Ovary (tissue), 3 donors: ENCODE measurements around the gene APOE.

Experiments
- EP300 ChIP-seq: sonication (generic); formaldehyde crosslinking; IDR thresholded peaks from one replicate; pipeline ENCODE4 v1.6.1; 2017; ENCODE audit warnings: antibody characterized with exemption
- POLR2A ChIP-seq: fragments of 450-650 bp; IDR thresholded peaks from one replicate; pipeline ENCODE4 v1.6.1; 2017; ENCODE audit warnings: antibody characterized with exemption, mild to moderate bottlenecking, moderate library complexity
- TF ChIP-seq, protein P1 (sequence below), 3 donors: fragments of 450-650 bp in 2 of 3; fragments of 200-600 bp in 1 of 3; IDR thresholded peaks; one replicate each; pipeline versions ENCODE4 v1.5.1 to v1.8.0; 2016 to 2022; ENCODE audit warnings: antibody characterized with exemption in 3 of 3, mild to moderate bottlenecking in 1 of 3
- donor health status: DM: no; HTN: no; CAD: no.

DNA sequence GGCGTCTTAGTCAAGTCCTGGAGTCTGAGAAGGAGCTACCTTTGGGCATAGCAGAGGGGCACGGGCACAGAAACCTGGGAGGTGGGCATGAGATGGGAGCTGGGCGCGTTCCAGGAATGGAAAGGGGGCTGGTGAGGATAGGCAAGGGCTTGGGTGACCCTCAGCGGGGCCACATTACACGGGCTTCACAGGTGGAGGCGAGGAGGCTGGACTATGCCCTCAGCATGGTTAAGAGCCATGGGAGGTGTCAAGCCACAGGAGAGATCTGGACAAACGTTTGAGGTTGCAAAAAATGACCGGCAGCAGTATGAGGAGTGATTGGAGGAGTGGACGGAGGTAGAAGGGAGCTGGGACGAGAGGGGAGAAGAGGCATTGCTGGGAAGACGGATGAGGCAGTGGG lies 38.0 kb upstream of the APOE start:
- TF ChIP-seq, protein P1, sequence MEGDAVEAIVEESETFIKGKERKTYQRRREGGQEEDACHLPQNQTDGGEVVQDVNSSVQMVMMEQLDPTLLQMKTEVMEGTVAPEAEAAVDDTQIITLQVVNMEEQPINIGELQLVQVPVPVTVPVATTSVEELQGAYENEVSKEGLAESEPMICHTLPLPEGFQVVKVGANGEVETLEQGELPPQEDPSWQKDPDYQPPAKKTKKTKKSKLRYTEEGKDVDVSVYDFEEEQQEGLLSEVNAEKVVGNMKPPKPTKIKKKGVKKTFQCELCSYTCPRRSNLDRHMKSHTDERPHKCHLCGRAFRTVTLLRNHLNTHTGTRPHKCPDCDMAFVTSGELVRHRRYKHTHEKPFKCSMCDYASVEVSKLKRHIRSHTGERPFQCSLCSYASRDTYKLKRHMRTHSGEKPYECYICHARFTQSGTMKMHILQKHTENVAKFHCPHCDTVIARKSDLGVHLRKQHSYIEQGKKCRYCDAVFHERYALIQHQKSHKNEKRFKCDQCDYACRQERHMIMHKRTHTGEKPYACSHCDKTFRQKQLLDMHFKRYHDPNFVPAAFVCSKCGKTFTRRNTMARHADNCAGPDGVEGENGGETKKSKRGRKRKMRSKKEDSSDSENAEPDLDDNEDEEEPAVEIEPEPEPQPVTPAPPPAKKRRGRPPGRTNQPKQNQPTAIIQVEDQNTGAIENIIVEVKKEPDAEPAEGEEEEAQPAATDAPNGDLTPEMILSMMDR (IDR thresholded peaks at IDR 0.05), result no peak
- TF ChIP-seq POLR2A (no peak), EP300 (no peak)
